ENCODE results near the gene NFKB1. TPM values are rescaled to one million over a fixed set of nuclear protein-coding genes. Genes with fewer than 3 reads are reported as not detected.

NFKB1 gene
- total RNA-seq, 1 donor from 2014 or later, result 43.9 TPM

- no peak for DNase-seq (ENCODE audit: extremely low read depth, low read depth, low spot score)
These were observed 7.4 kb upstream of the NFKB1 start for GRCh38 chr4:102493794-102494193.

- DNase-seq (ENCODE audit: extremely low read depth, low read depth, low spot score), result no peak
These were observed 6.6 kb upstream of the NFKB1 start for GRCh38 chr4:102494603-102495002.

GRCh38 chr4:102497986-102498385, 3.2 kb upstream of the NFKB1 start:
- no peak for DNase-seq (ENCODE audit: extremely low read depth, low read depth, low spot score)

GRCh38 chr4:102500352-102500695, 835 bp upstream of the NFKB1 start:
- no peak for DNase-seq (ENCODE audit: extremely low read depth, low read depth, low spot score)

GRCh38 chr4:102501447-102501696, 213 bp downstream of the NFKB1 start:
- no peak for DNase-seq (ENCODE audit: extremely low read depth, low read depth, low spot score)

GRCh38 chr4:102502543-102502818, 1.3 kb downstream of the NFKB1 start:
- no peak for DNase-seq (ENCODE audit: extremely low read depth, low read depth, low spot score)

GRCh38 chr4:102503301-102503746, 2.2 kb downstream of the NFKB1 start:
- DNase-seq (ENCODE audit: extremely low read depth, low read depth, low spot score), result no peak

- DNase-seq (ENCODE audit: extremely low read depth, low read depth, low spot score), result no peak
These were observed 3.0 kb downstream of the NFKB1 start for GRCh38 chr4:102503831-102504786.

- no peak for DNase-seq (ENCODE audit: extremely low read depth, low read depth, low spot score)
These were observed 3.8 kb downstream of the NFKB1 start for GRCh38 chr4:102504941-102505340.

GRCh38 chr4:102505708-102506107, 4.5 kb downstream of the NFKB1 start:
- no peak for DNase-seq (ENCODE audit: extremely low read depth, low read depth, low spot score)

- no peak for DNase-seq (ENCODE audit: extremely low read depth, low read depth, low spot score)
These were observed 5.4 kb downstream of the NFKB1 start for GRCh38 chr4:102506523-102506922.

GRCh38 chr4:102511830-102512605, 10.9 kb downstream of the NFKB1 start:
- no peak for DNase-seq (ENCODE audit: extremely low read depth, low read depth, low spot score)

- no peak for DNase-seq (ENCODE audit: extremely low read depth, low read depth, low spot score)
These were observed 13.3 kb downstream of the NFKB1 start for GRCh38 chr4:102514298-102514964.

GRCh38 chr4:102517753-102518152, 16.6 kb downstream of the NFKB1 start:
- DNase-seq (ENCODE audit: extremely low read depth, low read depth, low spot score), result no peak

- no peak for DNase-seq (ENCODE audit: extremely low read depth, low read depth, low spot score)
These were observed 17.6 kb downstream of the NFKB1 start for GRCh38 chr4:102518703-102519131.

GRCh38 chr4:102519925-102520324, 18.8 kb downstream of the NFKB1 start:
- no peak for DNase-seq (ENCODE audit: extremely low read depth, low read depth, low spot score)

- no peak for DNase-seq (ENCODE audit: extremely low read depth, low read depth, low spot score)
These were observed 20.4 kb downstream of the NFKB1 start for GRCh38 chr4:102521570-102521969.

GRCh38 chr4:102522031-102522440, 20.9 kb downstream of the NFKB1 start:
- DNase-seq (ENCODE audit: extremely low read depth, low read depth, low spot score), result no peak

GRCh38 chr4:102524691-102525090, 23.5 kb downstream of the NFKB1 start:
- DNase-seq (ENCODE audit: extremely low read depth, low read depth, low spot score), result no peak

- DNase-seq (ENCODE audit: extremely low read depth, low read depth, low spot score), result no peak
These were observed 23.9 kb downstream of the NFKB1 start for GRCh38 chr4:102525097-102525496.

GRCh38 chr4:102525504-102525903, 24.3 kb downstream of the NFKB1 start:
- no peak for DNase-seq (ENCODE audit: extremely low read depth, low read depth, low spot score)

GRCh38 chr4:102526532-102526931, 25.4 kb downstream of the NFKB1 start:
- no peak for DNase-seq (ENCODE audit: extremely low read depth, low read depth, low spot score)

Data from glomerular endothelial cell (primary cell).